GM23338 (cell line): ENCODE results near the gene ITCH. TPM values are rescaled to one million over a fixed set of nuclear protein-coding genes. Genes with fewer than 3 reads are reported as not detected.

Experiments
- ATAC-seq: fragments of 200-7000 bp; cut with Tn5 transposase; 3 replicates; pipeline ENCODE4 v1.9.1; 2020
- DNase-seq: peaks from one replicate; pipeline ENCODE4 v3.0.0-alpha.2; 2015; ENCODE audit warnings: low spot score
- H2AFZ ChIP-seq: fragments of 200-600 bp; sonication (generic); 2 replicates; pipeline ENCODE4 v1.8.0; 2016; ENCODE audit warnings: antibody characterized with exemption, mild to moderate bottlenecking, moderate library complexity
- H3F3A ChIP-seq: fragments of 200-600 bp; sonication (generic); replicated peaks from 2 replicates; pipeline ENCODE4 v1.8.0; 2017; ENCODE audit warnings: antibody characterized with exemption, mixed run types, low read depth
- H3K27ac ChIP-seq: fragments of 200-600 bp; sonication (generic); 2 replicates; pipeline ENCODE4 v1.6.1; 2016; ENCODE audit warnings: low read depth
- H3K27me3 ChIP-seq: fragments of 200-600 bp; sonication (generic); 2 replicates; pipeline ENCODE4 v1.8.0; 2016; ENCODE audit warnings: mild to moderate bottlenecking, mixed run types, moderate library complexity; ENCODE audit not compliant: insufficient read depth
- H3K36me3 ChIP-seq: fragments of 200-600 bp; sonication (generic); 2 replicates; pipeline ENCODE4 v1.8.0; 2016; ENCODE audit warnings: mild to moderate bottlenecking; ENCODE audit not compliant: insufficient read depth
- H3K4me1 ChIP-seq: fragments of 200-600 bp; sonication (generic); 2 replicates; pipeline ENCODE4 v1.8.0; 2016; ENCODE audit warnings: mild to moderate bottlenecking, moderate library complexity; ENCODE audit not compliant: insufficient read depth
- H3K4me2 ChIP-seq: fragments of 200-600 bp; sonication (generic); 2 replicates; pipeline ENCODE4 v1.7.1; 2017; ENCODE audit warnings: mixed run types
- H3K4me3 ChIP-seq: fragments of 200-600 bp; sonication (generic); 2 replicates; pipeline ENCODE4 v1.6.1; 2016; ENCODE audit warnings: mixed run types
- H3K79me2 ChIP-seq: fragments of 200-600 bp; sonication (generic); replicated peaks from 2 replicates; pipeline ENCODE4 v1.8.0; 2017; ENCODE audit warnings: mild to moderate bottlenecking; ENCODE audit not compliant: insufficient read depth
- H3K9me2 ChIP-seq: fragments of 200-600 bp; sonication (generic); 2 replicates; pipeline ENCODE4 v1.8.0; 2017; ENCODE audit not compliant: insufficient read depth
- H4K20me1 ChIP-seq: fragments of 200-600 bp; sonication (generic); replicated peaks from 2 replicates; pipeline ENCODE4 v1.8.0; 2017; ENCODE audit warnings: mild to moderate bottlenecking; ENCODE audit not compliant: insufficient read depth
- H3K27ac Mint-ChIP-seq: 2 replicates; pipeline ENCODE4 v1.8.0; 2020; ENCODE audit warnings: inconsistent platforms, mild to moderate bottlenecking, moderate library complexity, mixed read lengths
- H3K27me3 Mint-ChIP-seq: 3 replicates; pipeline ENCODE4 v1.8.0; 2022; ENCODE audit warnings: low read depth, mild to moderate bottlenecking, moderate library complexity, mixed read lengths, inconsistent platforms; ENCODE audit not compliant: insufficient read depth, poor library complexity
- H3K36me3 Mint-ChIP-seq: 3 replicates; pipeline ENCODE4 v1.8.0; 2021; ENCODE audit warnings: low read depth, mild to moderate bottlenecking, inconsistent platforms, moderate library complexity, mixed read lengths
- H3K4me1 Mint-ChIP-seq: 3 replicates; pipeline ENCODE4 v1.8.0; 2020; ENCODE audit warnings: mild to moderate bottlenecking, inconsistent platforms, mixed read lengths
- H3K4me3 Mint-ChIP-seq: 3 replicates; pipeline ENCODE4 v1.8.0; 2021; ENCODE audit warnings: moderate library complexity, mild to moderate bottlenecking, inconsistent platforms, mixed read lengths
- H3K9me3 Mint-ChIP-seq: 3 replicates; pipeline ENCODE4 v1.8.0; 2020; ENCODE audit warnings: moderate library complexity, mild to moderate bottlenecking, inconsistent platforms, mixed read lengths
- EZH2 ChIP-seq: fragments of 200-600 bp; sonication (generic); IDR thresholded peaks from one replicate; pipeline ENCODE4 v1.8.0; 2017; ENCODE audit warnings: antibody characterized with exemption, mild to moderate bottlenecking, low read depth; ENCODE audit not compliant: unreplicated experiment
- EZH2phosphoT487 ChIP-seq: fragments of 200-600 bp; sonication (generic); IDR thresholded peaks from one replicate; pipeline ENCODE4 v1.8.1; 2018; ENCODE audit warnings: antibody characterized with exemption; ENCODE audit not compliant: unreplicated experiment
- NANOG ChIP-seq: IDR thresholded peaks from 2 replicates; pipeline ENCODE4 v1.6.1; 2016; ENCODE audit warnings: antibody characterized with exemption, borderline replicate concordance
- STAT1 ChIP-seq: IDR thresholded peaks from one replicate; pipeline ENCODE4 v1.6.1; 2016; ENCODE audit warnings: antibody characterized with exemption; ENCODE audit not compliant: unreplicated experiment
- ZNF331 ChIP-seq: fragments of 250-450 bp; sonication (Bioruptor Pico); IDR thresholded peaks from 2 replicates; pipeline ENCODE4 v1.5.0; 2020; ENCODE audit warnings: low read depth, mild to moderate bottlenecking, moderate library complexity
- ZNF462 ChIP-seq: fragments of 250-450 bp; sonication (Bioruptor Pico); IDR thresholded peaks from 2 replicates; pipeline ENCODE4 v1.5.0; 2020; ENCODE audit warnings: mild to moderate bottlenecking, moderate library complexity
- polyA plus RNA-seq: library from polyadenylated mRNA; unstranded; fragments of >200 nt; fragmentation: Nextera tagmentation; extraction: Ambion mirVana; gene quantifications from 2 replicates; pipeline ENCODE4 v1.2.1, GENCODE V29; 2016
- total RNA-seq: library from RNA; depleted of rRNA; stranded (reverse); fragments of >200 nt; shearing (Covaris generic); gene quantifications from 2 replicates; pipeline ENCODE4 v1.2.3, GENCODE V29; 2014
- TF ChIP-seq, protein P1 (sequence below), 2 experiments: fragments of 200-600 bp in 1 of 2; sonication (generic) in 1 of 2; conservative IDR thresholded peaks; 2 replicates each; pipeline versions ENCODE4 v1.5.1 to v1.6.1; 2016 to 2017; ENCODE audit warnings: antibody characterized with exemption in 2 of 2, low read depth in 2 of 2, mild to moderate bottlenecking in 2 of 2, moderate library complexity in 1 of 2
- TF ChIP-seq, protein P2 (sequence below): IDR thresholded peaks from 2 replicates; pipeline ENCODE4 v1.6.1; 2016; ENCODE audit warnings: antibody characterized with exemption

ITCH gene
- total and polyA plus RNA-seq, 2 experiments from 2014 or later = 16.4 to 31.6 TPM

GRCh38 chr20:34544109-34544796 lies 181.2 kb downstream of the ITCH start:
- no peaks in the 10 kb centered on the region for H4K20me1 ChIP-seq
- ATAC-seq (peak; percentile 95), DNase-seq (peak; percentile 69)
- H3K27me3 ChIP-seq = peaks cover 5% of the 10 kb centered on the region; the same call in 1 of the 2 replicates
- no peak overlapping the region for H3K27ac Mint-ChIP-seq
- peaks cover 13% of the 10 kb centered on the region for H3K36me3 Mint-ChIP-seq
- H3K4me2 ChIP-seq = peak overlapping the region; percentile 78
- TF ChIP-seq, protein P1, sequence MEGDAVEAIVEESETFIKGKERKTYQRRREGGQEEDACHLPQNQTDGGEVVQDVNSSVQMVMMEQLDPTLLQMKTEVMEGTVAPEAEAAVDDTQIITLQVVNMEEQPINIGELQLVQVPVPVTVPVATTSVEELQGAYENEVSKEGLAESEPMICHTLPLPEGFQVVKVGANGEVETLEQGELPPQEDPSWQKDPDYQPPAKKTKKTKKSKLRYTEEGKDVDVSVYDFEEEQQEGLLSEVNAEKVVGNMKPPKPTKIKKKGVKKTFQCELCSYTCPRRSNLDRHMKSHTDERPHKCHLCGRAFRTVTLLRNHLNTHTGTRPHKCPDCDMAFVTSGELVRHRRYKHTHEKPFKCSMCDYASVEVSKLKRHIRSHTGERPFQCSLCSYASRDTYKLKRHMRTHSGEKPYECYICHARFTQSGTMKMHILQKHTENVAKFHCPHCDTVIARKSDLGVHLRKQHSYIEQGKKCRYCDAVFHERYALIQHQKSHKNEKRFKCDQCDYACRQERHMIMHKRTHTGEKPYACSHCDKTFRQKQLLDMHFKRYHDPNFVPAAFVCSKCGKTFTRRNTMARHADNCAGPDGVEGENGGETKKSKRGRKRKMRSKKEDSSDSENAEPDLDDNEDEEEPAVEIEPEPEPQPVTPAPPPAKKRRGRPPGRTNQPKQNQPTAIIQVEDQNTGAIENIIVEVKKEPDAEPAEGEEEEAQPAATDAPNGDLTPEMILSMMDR (conservative IDR thresholded peaks at IDR 0.05; ENCODE audit: low read depth in 2 of 2) = 0 out of 4 replicates have a peak, but pooled peaks of 1 of the 2 experiments have one; percentile 14
- no peak for TF ChIP-seq EZH2
- no peaks in the 10 kb centered on the region for H3K9me2 ChIP-seq
- no peak overlapping the region for H3K27ac ChIP-seq
- H3K4me3 ChIP-seq = peak overlapping the region; percentile 53
- H3K79me2 ChIP-seq = no peaks in the 10 kb centered on the region
- peaks cover 18% of the 10 kb centered on the region for H3K4me1 Mint-ChIP-seq
- no peaks in the 10 kb centered on the region for H3F3A ChIP-seq
- H3K27me3 Mint-ChIP-seq = peaks cover 21% of the 10 kb centered on the region
- H3K9me3 Mint-ChIP-seq = 0 out of 3 replicates have a peak, but pooled peaks cover 3% of the 10 kb centered on the region
- H3K36me3 ChIP-seq = peaks cover 11% of the 10 kb centered on the region
- H3K4me3 Mint-ChIP-seq = peak overlapping the region; percentile 70
- no peaks in the 10 kb centered on the region; the same call in 1 of the 2 replicates for H3K4me1 ChIP-seq
- H2AFZ ChIP-seq = peak overlapping the region; percentile 80; the same call in 1 of the 2 replicates

DNA sequence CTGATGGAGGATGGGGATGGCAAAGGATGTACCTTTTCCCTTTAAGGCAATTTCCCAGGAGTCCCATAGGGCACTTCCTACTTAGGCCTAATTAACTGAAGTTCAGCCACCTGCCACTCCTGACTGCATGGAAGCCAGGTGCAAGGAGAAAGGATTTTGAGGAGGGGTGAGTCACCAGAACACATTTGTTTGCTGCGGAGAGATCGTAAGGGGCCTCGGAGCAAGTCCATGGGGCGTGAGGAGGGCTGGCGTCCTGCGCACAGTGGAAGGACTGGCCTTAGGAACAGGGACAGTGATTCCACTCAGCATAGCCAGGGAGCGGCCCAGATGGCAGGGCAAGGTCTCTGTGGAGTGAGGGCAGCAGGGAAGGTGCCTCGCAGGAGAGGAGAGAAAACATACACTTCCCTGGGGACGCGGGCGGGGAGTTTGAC lies 183.7 kb downstream of the ITCH start:
- ATAC-seq (no peak), DNase-seq (no peak)
- Histone ChIP-seq H3F3A (no peaks in the 10 kb centered on the region), H3K27me3 (peaks cover 5% of the 10 kb centered on the region; the same call in 1 of the 2 replicates), H3K36me3 (no peaks in the 10 kb centered on the region), H3K4me3 (no peak overlapping the region), H2AFZ (no peak overlapping the region), H3K27ac (no peak overlapping the region), H3K79me2 (no peaks in the 10 kb centered on the region), H3K9me2 (no peaks in the 10 kb centered on the region), H3K4me2 (no peak overlapping the region), H4K20me1 (no peaks in the 10 kb centered on the region), H3K4me1 (peaks cover 3% of the 10 kb centered on the region; the same call in 1 of the 2 replicates)
- TF ChIP-seq EZH2phosphoT487 (no peak), ZNF462 (no peak), STAT1 (no peak), ZNF331 (CRISPR knock-in tag) (no peak), NANOG (no peak)
- TF ChIP-seq, protein P2, sequence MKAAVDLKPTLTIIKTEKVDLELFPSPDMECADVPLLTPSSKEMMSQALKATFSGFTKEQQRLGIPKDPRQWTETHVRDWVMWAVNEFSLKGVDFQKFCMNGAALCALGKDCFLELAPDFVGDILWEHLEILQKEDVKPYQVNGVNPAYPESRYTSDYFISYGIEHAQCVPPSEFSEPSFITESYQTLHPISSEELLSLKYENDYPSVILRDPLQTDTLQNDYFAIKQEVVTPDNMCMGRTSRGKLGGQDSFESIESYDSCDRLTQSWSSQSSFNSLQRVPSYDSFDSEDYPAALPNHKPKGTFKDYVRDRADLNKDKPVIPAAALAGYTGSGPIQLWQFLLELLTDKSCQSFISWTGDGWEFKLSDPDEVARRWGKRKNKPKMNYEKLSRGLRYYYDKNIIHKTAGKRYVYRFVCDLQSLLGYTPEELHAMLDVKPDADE = no peak
- peaks cover 26% of the 10 kb centered on the region for H3K4me1 Mint-ChIP-seq
- peaks cover 21% of the 10 kb centered on the region for H3K27me3 Mint-ChIP-seq
- no peaks in the 10 kb centered on the region for H3K36me3 Mint-ChIP-seq
- H3K27ac Mint-ChIP-seq = no peak overlapping the region; the same call in 1 of the 2 replicates
- 0 out of 3 replicates have a peak, but pooled peaks cover 3% of the 10 kb centered on the region for H3K9me3 Mint-ChIP-seq
- H3K4me3 Mint-ChIP-seq = peak overlapping the region; percentile 2; the same call in 1 of the 3 replicates
